IMR-90 (cell line): ENCODE measurements around the gene LYPD6. TPM values are rescaled to one million over a fixed set of nuclear protein-coding genes. Genes with fewer than 3 reads are reported as not detected.

ENCODE experiments used
- ATAC-seq: fragments of 200-7000 bp; cut with Tn5 transposase; 2 replicates; pipeline ENCODE4 v1.9.1; 2020; ENCODE audit warnings: low read depth, mild to moderate bottlenecking, moderate library complexity
- BruUV-seq: library from RNA; stranded (reverse); fragments of 400-500 nt; replicated peaks from 2 replicates; lab custom pipeline; 2021; lab: Mats Ljungman, UMichigan
- CTCF ChIA-PET: fragments of 300-600 bp; formaldehyde crosslinking; extraction: SDS; loops from one replicate; lab custom pipeline; 2021; ENCODE audit warnings: antibody characterized with exemption; lab: Yijun Ruan, JAX
- POLR2A ChIA-PET: fragments of 300-600 bp; sonication (Branson Sonifier 250); formaldehyde crosslinking; loops from one replicate; lab custom pipeline; 2022; ENCODE audit warnings: antibody characterized with exemption; ENCODE audit not compliant: unreplicated experiment; lab: Charles Lee
- DNase-seq: peaks from one replicate; pipeline ENCODE4 v3.0.0; 2013
- H2AFZ ChIP-seq: replicated peaks from 2 replicates; pipeline ENCODE3; 2013; ENCODE audit warnings: low read length, mild to moderate bottlenecking; ENCODE audit not compliant: poor library complexity
- H2AK5ac ChIP-seq: 2 replicates; pipeline ENCODE4 v1.6.1; 2013; ENCODE audit warnings: low read depth, low read length, inconsistent platforms
- H2AK9ac ChIP-seq: replicated peaks from 2 replicates; pipeline ENCODE3; 2013; ENCODE audit warnings: mild to moderate bottlenecking, low read depth, low read length, moderate library complexity; ENCODE audit not compliant: poor library complexity
- H2BK120ac ChIP-seq: 2 replicates; pipeline ENCODE4 v1.6.1; 2013; ENCODE audit warnings: low read depth, low read length, inconsistent platforms
- H2BK15ac ChIP-seq: 3 replicates; pipeline ENCODE4 v1.6.1; 2013; ENCODE audit warnings: low read depth, low read length, inconsistent platforms
- H2BK20ac ChIP-seq: 2 replicates; pipeline ENCODE4 v1.6.1; 2013; ENCODE audit warnings: low read depth, mild to moderate bottlenecking, inconsistent platforms, low read length, moderate library complexity
- H2BK5ac ChIP-seq: 2 replicates; pipeline ENCODE4 v1.6.1; 2013; ENCODE audit warnings: mild to moderate bottlenecking, low read depth, low read length, inconsistent platforms; ENCODE audit not compliant: poor library complexity, severe bottlenecking
- H3K14ac ChIP-seq: replicated peaks from 2 replicates; pipeline ENCODE4 v1.6.1; 2013; ENCODE audit warnings: low read depth, low read length, inconsistent platforms
- H3K18ac ChIP-seq: 2 replicates; pipeline ENCODE4 v1.6.1; 2013; ENCODE audit warnings: low read depth, low read length, control low read depth
- H3K23ac ChIP-seq: 2 replicates; pipeline ENCODE4 v1.6.1; 2013; ENCODE audit warnings: low read depth, low read length, inconsistent platforms
- H3K27ac ChIP-seq: 2 replicates; pipeline ENCODE4 v1.5.1; 2013; ENCODE audit warnings: mild to moderate bottlenecking, control low read depth, low read length; ENCODE audit not compliant: insufficient read depth
- H3K27me3 ChIP-seq: 2 replicates; pipeline ENCODE4 v1.6.1; 2013; ENCODE audit warnings: low read length; ENCODE audit not compliant: control insufficient read depth, insufficient read depth
- H3K36me3 ChIP-seq: 2 replicates; pipeline ENCODE4 v1.6.1; 2013; ENCODE audit warnings: low read length, mixed read lengths; ENCODE audit not compliant: control insufficient read depth, insufficient read depth
- H3K4ac ChIP-seq: 2 replicates; pipeline ENCODE4 v1.6.1; 2013; ENCODE audit warnings: low read depth, low read length, inconsistent platforms
- H3K4me1 ChIP-seq: 2 replicates; pipeline ENCODE4 v1.6.1; 2013; ENCODE audit warnings: low read length, mixed read lengths; ENCODE audit not compliant: control insufficient read depth, insufficient read depth
- H3K4me2 ChIP-seq: 2 replicates; pipeline ENCODE4 v1.6.1; 2013; ENCODE audit warnings: low read depth, mild to moderate bottlenecking, control low read depth, low read length, moderate library complexity
- H3K4me3 ChIP-seq: 2 replicates; pipeline ENCODE4 v1.5.1; 2013; ENCODE audit warnings: low read depth, mild to moderate bottlenecking, control low read depth, low read length, moderate library complexity; ENCODE audit not compliant: insufficient read depth
- H3K56ac ChIP-seq: 2 replicates; pipeline ENCODE4 v1.6.1; 2013; ENCODE audit warnings: low read length, inconsistent platforms; ENCODE audit not compliant: insufficient read depth; ENCODE audit errors: extremely low read depth
- H3K79me1 ChIP-seq, 2 experiments: 2 replicates each; pipeline ENCODE4 v1.6.1; 2013; ENCODE audit warnings: low read length in 2 of 2, inconsistent platforms in 1 of 2, low read depth in 1 of 2
- H3K9ac ChIP-seq: 2 replicates; pipeline ENCODE4 v1.6.1; 2013; ENCODE audit warnings: low read depth, low read length, control low read depth
- H3K9me1 ChIP-seq: 2 replicates; pipeline ENCODE4 v1.6.1; 2013; ENCODE audit warnings: low read length, inconsistent platforms; ENCODE audit not compliant: insufficient read depth
- H3K9me3 ChIP-seq: 2 replicates; pipeline ENCODE4 v1.6.1; 2013; ENCODE audit warnings: low read length; ENCODE audit not compliant: control insufficient read depth, insufficient read depth
- H4K20me1 ChIP-seq: 2 replicates; pipeline ENCODE4 v1.6.1; 2013; ENCODE audit warnings: low read length, inconsistent platforms; ENCODE audit not compliant: insufficient read depth
- H4K5ac ChIP-seq: 2 replicates; pipeline ENCODE4 v1.6.1; 2013; ENCODE audit warnings: mild to moderate bottlenecking, low read depth, low read length, control low read depth
- H4K8ac ChIP-seq, 2 experiments: 2 replicates each; pipeline ENCODE4 v1.6.1; 2013; ENCODE audit warnings: low read depth in 2 of 2, low read length in 2 of 2, control low read depth in 1 of 2, inconsistent platforms in 1 of 2
- H4K91ac ChIP-seq: 2 replicates; pipeline ENCODE4 v1.6.1; 2013; ENCODE audit warnings: low read depth, low read length, inconsistent platforms; ENCODE audit not compliant: insufficient read depth
- BHLHE40 ChIP-seq: fragments of 150-350 bp; IDR thresholded peaks from 2 replicates; pipeline ENCODE4 v1.6.1; 2016; ENCODE audit warnings: mild to moderate bottlenecking, low read depth, low read length
- CEBPB ChIP-seq: IDR thresholded peaks from 2 replicates; pipeline ENCODE4 v1.6.1; 2012; ENCODE audit warnings: low read depth, low read length, improper control_type of control experiment
- FOS ChIP-seq: fragments of 150-350 bp; IDR thresholded peaks from 2 replicates; pipeline ENCODE4 v1.6.1; 2016; ENCODE audit warnings: low read depth, low read length
- MAFK ChIP-seq: IDR thresholded peaks from 2 replicates; pipeline ENCODE4 v1.6.1; 2012; ENCODE audit warnings: low read depth, low read length, improper control_type of control experiment
- MAZ ChIP-seq: IDR thresholded peaks from 2 replicates; pipeline ENCODE4 v1.6.1; 2012; ENCODE audit warnings: low read depth, mild to moderate bottlenecking, low read length, improper control_type of control experiment, moderate library complexity, borderline replicate concordance
- NFE2L2 ChIP-seq: fragments of 150-350 bp; IDR thresholded peaks from 2 replicates; pipeline ENCODE4 v1.6.1; 2016; ENCODE audit warnings: low read depth, mild to moderate bottlenecking, low read length
- RAD21 ChIP-seq: IDR thresholded peaks from 2 replicates; pipeline ENCODE4 v1.6.1; 2012; ENCODE audit warnings: low read length, improper control_type of control experiment
- RCOR1 ChIP-seq: IDR thresholded peaks from 2 replicates; pipeline ENCODE4 v1.6.1; 2012; ENCODE audit warnings: mild to moderate bottlenecking, low read length, improper control_type of control experiment; ENCODE audit not compliant: insufficient replicate concordance
- RFX5 ChIP-seq: IDR thresholded peaks from 2 replicates; pipeline ENCODE4 v1.8.0; 2012; ENCODE audit warnings: low read depth, mild to moderate bottlenecking, low read length, moderate library complexity
- SMC3 ChIP-seq: fragments of 150-350 bp; IDR thresholded peaks from 2 replicates; pipeline ENCODE4 v1.6.1; 2016; ENCODE audit warnings: low read depth, mild to moderate bottlenecking, antibody characterized with exemption, low read length, moderate library complexity
- WGBS, 2 experiments: methylation state at CpG; one replicate each; pipeline versions ENCODE4 v1.1.5 to v1.1.7; 2013; ENCODE audit warnings: missing lambda C conversion rate in 2 of 2; ENCODE audit not compliant: insufficient read length in 1 of 2; ENCODE audit errors: extremely low coverage in 2 of 2; 5-methylcytosine and 5-hydroxymethylcytosine counted together
- dilution Hi-C: fragments of 300-500 bp; cut with HindIII; formaldehyde crosslinking; loops from one replicate; pipeline ENCODE4 v1.14.3; 2018; ENCODE audit warnings: low sequenced_read_pairs; ENCODE audit not compliant: unreplicated experiment
- in situ Hi-C: fragments of 300-500 bp; cut with MboI; formaldehyde crosslinking; loops from 3 replicates; pipeline ENCODE4 v1.14.3; 2019; ENCODE audit warnings: low sequenced_read_pairs, inconsistent platforms, mixed read lengths
- intact Hi-C: fragments of 100-400 bp; cut with micrococcal nuclease; formaldehyde crosslinking; loops from 2 replicates; pipeline ENCODE4 v1.10.0; 2022
- polyA plus RNA-seq, 3 experiments: library from polyadenylated mRNA; depleted of rRNA; stranded (reverse); fragments of >200 nt; gene quantifications; 2 replicates each; pipeline ENCODE4 v1.2.3, GENCODE V29; 2012; ENCODE audit warnings: low replicate concordance in 1 of 3
- total RNA-seq: library from RNA; depleted of rRNA; stranded (reverse); fragments of >200 nt; gene quantifications from 2 replicates; pipeline ENCODE4 v1.2.3, GENCODE V29; 2012
- TF ChIP-seq, protein P1 (sequence below): fragments of 150-350 bp; IDR thresholded peaks from 2 replicates; pipeline ENCODE4 v1.6.1; 2016; ENCODE audit warnings: low read depth, mild to moderate bottlenecking, low read length, moderate library complexity, borderline replicate concordance
- TF ChIP-seq, protein P2 (sequence below): fragments of 150-350 bp; IDR thresholded peaks from 2 replicates; pipeline ENCODE4 v1.6.1; 2017; ENCODE audit warnings: mild to moderate bottlenecking, antibody characterized with exemption, low read length, low read depth

Gene LYPD6
- total and polyA plus RNA-seq, 2 of the 4 experiments (the other 2 are of a cell fraction), result 0.87 to 0.90 TPM

DNA sequence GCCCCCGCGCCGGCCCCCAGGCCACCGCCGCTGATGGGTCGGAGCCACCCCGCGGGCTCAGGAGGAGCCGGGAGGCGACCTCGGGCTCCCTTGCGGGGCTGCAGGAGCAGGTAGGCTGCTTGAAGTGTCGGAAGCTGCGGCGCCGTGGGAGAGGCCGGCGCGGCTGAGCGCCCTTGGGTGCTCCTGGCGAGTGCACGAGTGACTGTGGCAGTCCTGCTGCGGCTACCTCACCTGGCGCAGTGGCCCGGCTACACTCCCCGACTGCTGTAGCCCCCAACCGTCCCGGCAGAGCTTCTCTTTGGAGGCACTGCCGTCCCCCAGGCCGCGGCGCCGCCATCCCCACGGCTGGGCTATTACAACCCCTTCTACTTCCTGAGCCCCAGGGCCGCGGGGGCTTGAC lies 10.0 kb upstream of the LYPD6 start:
- H3K9ac ChIP-seq, result no peak overlapping the region
- TF ChIP-seq MAZ (no peak), FOS (no peak), RFX5 (no peak), MAFK (no peak), NFE2L2 (no peak), RAD21 (no peak), CEBPB (no peak), RCOR1 (no peak), BHLHE40 (no peak), SMC3 (no peak)
- TF ChIP-seq, protein P1, sequence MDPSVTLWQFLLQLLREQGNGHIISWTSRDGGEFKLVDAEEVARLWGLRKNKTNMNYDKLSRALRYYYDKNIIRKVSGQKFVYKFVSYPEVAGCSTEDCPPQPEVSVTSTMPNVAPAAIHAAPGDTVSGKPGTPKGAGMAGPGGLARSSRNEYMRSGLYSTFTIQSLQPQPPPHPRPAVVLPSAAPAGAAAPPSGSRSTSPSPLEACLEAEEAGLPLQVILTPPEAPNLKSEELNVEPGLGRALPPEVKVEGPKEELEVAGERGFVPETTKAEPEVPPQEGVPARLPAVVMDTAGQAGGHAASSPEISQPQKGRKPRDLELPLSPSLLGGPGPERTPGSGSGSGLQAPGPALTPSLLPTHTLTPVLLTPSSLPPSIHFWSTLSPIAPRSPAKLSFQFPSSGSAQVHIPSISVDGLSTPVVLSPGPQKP, result no peak
- TF ChIP-seq, protein P2, sequence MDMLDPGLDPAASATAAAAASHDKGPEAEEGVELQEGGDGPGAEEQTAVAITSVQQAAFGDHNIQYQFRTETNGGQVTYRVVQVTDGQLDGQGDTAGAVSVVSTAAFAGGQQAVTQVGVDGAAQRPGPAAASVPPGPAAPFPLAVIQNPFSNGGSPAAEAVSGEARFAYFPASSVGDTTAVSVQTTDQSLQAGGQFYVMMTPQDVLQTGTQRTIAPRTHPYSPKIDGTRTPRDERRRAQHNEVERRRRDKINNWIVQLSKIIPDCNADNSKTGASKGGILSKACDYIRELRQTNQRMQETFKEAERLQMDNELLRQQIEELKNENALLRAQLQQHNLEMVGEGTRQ, result no peak
- 35% methylated on average over 15 of the region's 36 CpGs; no CpG with 5 or more reads in 1 of the 2 experiments for WGBS, 2 experiments
- H3K23ac ChIP-seq, result no peak overlapping the region
- H2AK9ac ChIP-seq, result no peak overlapping the region
- no peak overlapping the region for H3K18ac ChIP-seq
- no peak overlapping the region for H4K8ac ChIP-seq
- H3K4me3 ChIP-seq, result no peak overlapping the region
- H3K4ac ChIP-seq, result no peak overlapping the region
- no peaks in the 10 kb centered on the region for H3K79me1 ChIP-seq
- H4K91ac ChIP-seq, result no peak overlapping the region
- no peak overlapping the region for H3K14ac ChIP-seq
- BruUV-seq, result no TSS peak
- no peak for DNase-seq
- no peak overlapping the region for H2BK5ac ChIP-seq
- ATAC-seq, result no peak
- no peak overlapping the region for H3K27ac ChIP-seq
- no peak overlapping the region for H4K5ac ChIP-seq
- H3K4me2 ChIP-seq, result no peak overlapping the region
- H3K56ac ChIP-seq, result no peak overlapping the region
- POLR2A ChIA-PET, result no interaction called here
- no peaks in the 10 kb centered on the region for H3K4me1 ChIP-seq
- CTCF ChIA-PET, result interaction anchor here (1.1 kb wide), 1 partner anchor 7 kb away, joined by 3 read pairs; no protein-coding TSS in a partner anchor
- H2AFZ ChIP-seq, result no peak overlapping the region
- intact Hi-C loops (no loop called here), dilution Hi-C loops (no loop called here), in situ Hi-C loops (loop anchor here (25.0 kb wide), 1 partner anchor 683 kb away; the partner anchor contains the start of gene EPC2)
- H3K27me3 ChIP-seq, result no peaks in the 10 kb centered on the region
- H3K36me3 ChIP-seq, result no peaks in the 10 kb centered on the region
- H4K20me1 ChIP-seq, result no peaks in the 10 kb centered on the region
- no peaks in the 10 kb centered on the region for H3K9me3 ChIP-seq
- no peak overlapping the region for H2BK120ac ChIP-seq
- no peak overlapping the region for H2BK20ac ChIP-seq
- no peak overlapping the region for H2AK5ac ChIP-seq
- H2BK15ac ChIP-seq, result no peak overlapping the region
- H3K9me1 ChIP-seq, result no peaks in the 10 kb centered on the region
